DND-41 (cell line): ENCODE data around the gene LYPD6B.

Experiments used
- ATAC-seq: fragments of 200-7000 bp; cut with Tn5 transposase; 3 replicates; pipeline ENCODE4 v1.9.1; 2021; ENCODE audit warnings: low read depth; ENCODE audit not compliant: insufficient read depth
- DNase-seq: peaks from one replicate; pipeline ENCODE4 v3.0.0-alpha.2; 2020
- H2AFZ ChIP-seq: 2 replicates; pipeline ENCODE4 v1.6.0; 2012; ENCODE audit warnings: low read depth, low read length
- H3K27ac ChIP-seq: 2 replicates; pipeline ENCODE4 v1.5.1; 2012; ENCODE audit warnings: low read length, inconsistent platforms
- H3K27me3 ChIP-seq: fragments of 200-600 bp; sonication (generic); 2 replicates; pipeline ENCODE4 v1.6.0; 2012; ENCODE audit warnings: low read length, mild to moderate bottlenecking, inconsistent platforms; ENCODE audit not compliant: insufficient read depth, poor library complexity
- H3K36me3 ChIP-seq: 2 replicates; pipeline ENCODE4 v1.5.1; 2012; ENCODE audit warnings: low read length, inconsistent platforms; ENCODE audit not compliant: insufficient read depth
- H3K4me1 ChIP-seq: 2 replicates; pipeline ENCODE4 v1.5.1; 2012; ENCODE audit warnings: mild to moderate bottlenecking, low read length; ENCODE audit not compliant: insufficient read depth
- H3K4me2 ChIP-seq: 2 replicates; pipeline ENCODE4 v1.6.0; 2012; ENCODE audit warnings: mild to moderate bottlenecking, moderate library complexity, low read length, inconsistent platforms; ENCODE audit not compliant: insufficient read depth
- H3K4me3 ChIP-seq, 2 experiments: fragments of 200-600 bp in 1 of 2; shearing (Covaris generic) in 1 of 2; 2 replicates each; pipeline ENCODE4 v1.5.1; 2012 to 2016; ENCODE audit warnings: inconsistent platforms in 2 of 2, low read length in 2 of 2, mild to moderate bottlenecking in 2 of 2, low read depth in 1 of 2, moderate library complexity in 1 of 2
- H3K79me2 ChIP-seq: 2 replicates; pipeline ENCODE4 v1.6.0; 2012; ENCODE audit warnings: low read length, inconsistent platforms; ENCODE audit not compliant: insufficient read depth
- H3K9ac ChIP-seq: 2 replicates; pipeline ENCODE4 v1.6.0; 2012; ENCODE audit warnings: low read depth, mild to moderate bottlenecking, inconsistent platforms, low read length, moderate library complexity
- H3K9me3 ChIP-seq: 2 replicates; pipeline ENCODE4 v1.5.1; 2012; ENCODE audit warnings: low read length, moderate library complexity, mild to moderate bottlenecking, inconsistent platforms; ENCODE audit not compliant: insufficient read depth, severe bottlenecking
- H4K20me1 ChIP-seq: 2 replicates; pipeline ENCODE4 v1.6.0; 2012; ENCODE audit warnings: low read length; ENCODE audit not compliant: insufficient read depth
- EZH2 ChIP-seq: IDR thresholded peaks from 3 replicates; pipeline ENCODE4 v1.6.1; 2012; ENCODE audit warnings: borderline replicate concordance, low read depth, mild to moderate bottlenecking, moderate library complexity, low read length, inconsistent platforms; ENCODE audit not compliant: severe bottlenecking
- TF ChIP-seq, protein P1 (sequence below): IDR thresholded peaks from 2 replicates; pipeline ENCODE4 v1.5.1; 2012; ENCODE audit warnings: borderline replicate concordance, low read length, moderate library complexity, mild to moderate bottlenecking; ENCODE audit not compliant: poor library complexity, severe bottlenecking; ENCODE audit errors: extremely low read depth

Gene LYPD6B

GRCh38 chr2:149029307-149029965 is 9.1 kb upstream of the LYPD6B start:
- H3K27ac ChIP-seq, result no peak overlapping the region
- ATAC-seq, result no peak
- no peaks in the 10 kb centered on the region for H3K79me2 ChIP-seq
- no peak for TF ChIP-seq EZH2
- TF ChIP-seq, protein P1, sequence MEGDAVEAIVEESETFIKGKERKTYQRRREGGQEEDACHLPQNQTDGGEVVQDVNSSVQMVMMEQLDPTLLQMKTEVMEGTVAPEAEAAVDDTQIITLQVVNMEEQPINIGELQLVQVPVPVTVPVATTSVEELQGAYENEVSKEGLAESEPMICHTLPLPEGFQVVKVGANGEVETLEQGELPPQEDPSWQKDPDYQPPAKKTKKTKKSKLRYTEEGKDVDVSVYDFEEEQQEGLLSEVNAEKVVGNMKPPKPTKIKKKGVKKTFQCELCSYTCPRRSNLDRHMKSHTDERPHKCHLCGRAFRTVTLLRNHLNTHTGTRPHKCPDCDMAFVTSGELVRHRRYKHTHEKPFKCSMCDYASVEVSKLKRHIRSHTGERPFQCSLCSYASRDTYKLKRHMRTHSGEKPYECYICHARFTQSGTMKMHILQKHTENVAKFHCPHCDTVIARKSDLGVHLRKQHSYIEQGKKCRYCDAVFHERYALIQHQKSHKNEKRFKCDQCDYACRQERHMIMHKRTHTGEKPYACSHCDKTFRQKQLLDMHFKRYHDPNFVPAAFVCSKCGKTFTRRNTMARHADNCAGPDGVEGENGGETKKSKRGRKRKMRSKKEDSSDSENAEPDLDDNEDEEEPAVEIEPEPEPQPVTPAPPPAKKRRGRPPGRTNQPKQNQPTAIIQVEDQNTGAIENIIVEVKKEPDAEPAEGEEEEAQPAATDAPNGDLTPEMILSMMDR, result no peak
- no peak overlapping the region for H2AFZ ChIP-seq
- no peak overlapping the region for H3K4me2 ChIP-seq
- no peaks in the 10 kb centered on the region for H4K20me1 ChIP-seq
- H3K4me3 ChIP-seq, result no peak overlapping the region
- H3K4me1 ChIP-seq, result no peaks in the 10 kb centered on the region
- no peaks in the 10 kb centered on the region for H3K36me3 ChIP-seq
- peaks cover 20% of the 10 kb centered on the region for H3K27me3 ChIP-seq
- H3K9me3 ChIP-seq, result no peaks in the 10 kb centered on the region
- H3K9ac ChIP-seq, result no peak overlapping the region
- DNase-seq, result no peak

DNA sequence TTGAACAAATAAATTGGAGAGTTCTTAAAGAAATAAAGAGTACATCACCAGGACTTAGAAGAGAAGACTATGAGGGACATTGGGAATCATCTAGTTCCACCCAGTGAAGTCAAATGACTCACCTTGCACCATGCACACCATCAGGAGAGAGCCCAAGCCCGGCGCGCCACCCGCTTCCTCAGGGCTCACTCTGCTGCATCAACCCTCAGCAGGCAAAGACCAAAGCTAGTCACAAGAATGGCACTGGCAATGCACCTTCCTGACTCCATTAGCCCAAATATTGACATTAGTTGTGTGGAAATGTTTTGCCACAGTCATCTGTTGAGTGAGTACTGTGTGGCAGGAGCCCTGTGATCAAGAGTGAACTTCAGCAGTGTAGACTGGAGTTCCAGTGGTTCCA is 7.1 kb upstream of the LYPD6B start:
- no peak overlapping the region for H2AFZ ChIP-seq

GRCh38 chr2:149033716-149034115 is 4.8 kb upstream of the LYPD6B start:
- ATAC-seq (no peak), DNase-seq (no peak)
- no peak overlapping the region for H2AFZ ChIP-seq
- peaks cover 13% of the 10 kb centered on the region for H3K27me3 ChIP-seq
- H3K4me3 ChIP-seq, result no peak overlapping the region
- TF ChIP-seq, protein P1, result no peak
- TF ChIP-seq EZH2, result no peak
- H3K9ac ChIP-seq, result no peak overlapping the region
- H4K20me1 ChIP-seq, result no peaks in the 10 kb centered on the region
- no peaks in the 10 kb centered on the region for H3K36me3 ChIP-seq
- H3K4me2 ChIP-seq, result no peak overlapping the region
- H3K27ac ChIP-seq, result no peak overlapping the region
- H3K79me2 ChIP-seq, result no peaks in the 10 kb centered on the region
- H3K9me3 ChIP-seq, result no peaks in the 10 kb centered on the region
- H3K4me1 ChIP-seq, result no peaks in the 10 kb centered on the region

More for the DNA sequence above, 7.1 kb upstream of the LYPD6B start:
- H3K4me1 ChIP-seq, result no peaks in the 10 kb centered on the region
- no peak for DNase-seq
- TF ChIP-seq EZH2, result no peak
- TF ChIP-seq, protein P1, result no peak
- no peak overlapping the region for H3K27ac ChIP-seq
- no peak for ATAC-seq
- no peaks in the 10 kb centered on the region for H3K36me3 ChIP-seq
- peaks cover 19% of the 10 kb centered on the region for H3K27me3 ChIP-seq
- H3K4me2 ChIP-seq, result no peak overlapping the region
- no peaks in the 10 kb centered on the region for H3K79me2 ChIP-seq
- no peak overlapping the region for H3K4me3 ChIP-seq
- H3K9ac ChIP-seq, result no peak overlapping the region
- H3K9me3 ChIP-seq, result no peaks in the 10 kb centered on the region
- H4K20me1 ChIP-seq, result no peaks in the 10 kb centered on the region
